ENCODE data around the gene STK31. TPM values are rescaled to one million over a fixed set of nuclear protein-coding genes. Genes with fewer than 3 reads are reported as not detected.
"Not testable (repeated sequence)": the region's sequence is repeated elsewhere in the genome, so short reads cannot be mapped to it uniquely, and the experiment has no call there.

The STK31 gene
- total RNA-seq, 1 experiment from 2014 or later = 0.03 TPM

DNA sequence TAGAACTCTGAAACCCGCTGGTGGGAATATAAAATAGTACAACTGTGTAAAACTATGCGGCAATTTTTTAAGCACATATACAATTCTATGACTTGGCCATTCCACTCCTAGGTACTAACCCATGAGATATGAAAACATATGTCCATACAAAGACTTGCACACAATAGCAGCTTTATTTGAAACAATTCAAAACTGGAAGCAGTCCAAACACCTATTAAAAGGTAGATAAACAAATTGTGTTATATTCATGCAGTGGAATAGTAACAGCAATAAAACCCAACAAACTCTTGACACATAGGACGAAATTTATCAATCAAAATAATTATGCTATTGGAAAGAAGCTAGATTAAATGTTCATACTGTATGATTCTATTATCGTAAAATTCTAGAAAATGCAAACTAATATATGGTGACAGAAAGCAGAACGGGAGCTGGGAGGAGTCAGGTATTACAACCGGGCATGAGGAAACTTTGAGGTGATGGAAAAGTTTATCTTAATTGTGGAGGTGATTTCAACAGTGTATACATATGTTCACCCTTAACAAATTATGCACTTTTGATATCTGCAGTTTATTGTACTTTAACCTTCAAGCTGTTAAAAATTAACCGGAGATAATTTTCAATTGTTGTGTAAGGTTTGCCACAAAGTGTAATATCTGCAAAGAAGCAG is 803 bp upstream of the STK31 start:
- peaks cover 13% of the 10 kb centered on the region for H3K9me3 ChIP-seq
- H3K27me3 ChIP-seq = no peaks in the 10 kb centered on the region
- DNase-seq = no peak
- H3K36me3 ChIP-seq = no peaks in the 10 kb centered on the region
- H3K4me3 ChIP-seq = no peak overlapping the region

DNA sequence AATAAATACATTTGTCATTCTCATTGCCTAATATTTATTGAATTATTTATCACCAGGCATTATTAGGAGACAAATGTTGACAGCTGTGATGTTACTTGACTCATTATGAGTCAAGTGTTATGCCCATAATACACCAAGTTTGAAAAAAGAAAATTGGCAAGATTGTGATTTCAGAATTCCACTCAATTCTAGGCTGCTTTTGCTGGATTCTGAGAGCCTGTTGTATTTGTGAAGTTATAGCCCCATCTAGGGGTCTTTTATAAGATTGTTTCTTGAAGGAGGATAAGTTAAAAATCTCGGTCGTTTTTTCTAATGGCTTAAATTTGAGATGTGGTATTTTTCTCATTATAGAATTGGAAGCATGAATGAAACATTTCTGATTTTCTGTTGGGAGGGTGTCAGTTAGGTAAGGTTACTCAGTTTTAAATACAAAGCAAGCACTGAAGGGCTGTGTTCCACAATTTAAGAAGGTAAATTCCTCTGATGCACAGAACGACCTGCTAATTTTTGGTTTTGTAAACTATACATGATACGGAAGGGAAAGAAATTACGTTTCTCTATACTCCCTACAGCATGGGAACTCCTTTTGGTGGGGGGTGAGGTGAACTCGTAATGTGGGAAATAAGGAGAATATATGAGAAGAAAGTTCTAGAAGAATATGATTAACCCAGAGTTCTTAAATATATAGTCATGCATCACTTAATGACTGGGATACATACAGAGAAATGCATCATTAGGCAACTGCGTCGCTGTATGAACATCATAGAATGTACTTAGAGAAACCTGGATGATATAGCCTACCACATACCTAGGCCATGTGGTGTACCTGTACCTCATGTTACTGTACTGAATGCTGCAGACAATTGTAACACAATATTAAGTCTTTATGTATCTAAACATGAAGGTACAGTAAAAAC is 2.6 kb downstream of the STK31 start:
- no peak overlapping the region for H3K4me3 ChIP-seq
- no peaks in the 10 kb centered on the region for H3K36me3 ChIP-seq
- no peak for DNase-seq
- H3K9me3 ChIP-seq = no peaks in the 10 kb centered on the region; the same call in 1 of the 2 replicates
- H3K27me3 ChIP-seq = no peaks in the 10 kb centered on the region

DNA sequence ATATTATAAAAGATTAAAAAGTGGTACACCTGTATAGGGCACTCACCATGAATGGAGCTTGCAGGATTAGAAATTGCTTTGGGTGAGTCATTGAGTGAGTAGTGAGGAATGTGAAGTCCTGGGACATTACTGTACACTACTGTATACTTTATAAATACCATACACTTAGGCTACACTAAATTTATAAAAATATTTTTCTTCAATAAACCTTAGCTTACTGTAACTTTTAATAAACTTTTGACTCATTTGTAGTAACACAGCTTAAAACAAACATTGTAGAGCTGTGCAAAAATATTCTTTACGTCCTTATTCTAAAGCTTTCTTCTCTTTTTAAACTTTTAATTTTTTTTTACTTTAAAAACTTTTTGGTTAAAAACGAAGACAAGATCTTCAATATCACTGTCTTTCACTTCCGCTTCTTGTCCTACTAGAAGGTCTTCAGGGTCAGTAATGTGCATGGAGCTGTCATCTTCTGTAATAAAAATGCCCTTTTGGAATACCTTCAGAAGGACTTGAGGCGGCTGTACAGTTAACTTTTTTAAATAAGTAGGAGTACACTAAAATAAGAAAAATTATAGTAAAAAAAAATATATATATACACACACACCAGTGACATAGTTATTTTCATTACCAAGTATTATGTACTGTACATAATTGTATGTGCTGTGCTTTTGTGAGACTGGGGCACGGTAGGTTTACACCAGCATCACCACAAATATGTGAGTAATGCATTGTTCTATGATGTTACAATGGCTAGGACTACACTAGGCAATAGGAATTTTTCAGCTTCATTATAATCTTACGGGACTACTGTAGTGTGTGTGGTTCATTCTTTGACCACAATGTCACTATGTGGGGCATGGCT is 3.5 kb downstream of the STK31 start:
- H3K36me3 ChIP-seq = no peaks in the 10 kb centered on the region
- H3K4me3 ChIP-seq = no peak overlapping the region
- H3K9me3 ChIP-seq = no peaks in the 10 kb centered on the region; the same call in 1 of the 2 replicates
- peak; percentile 65 for DNase-seq
- H3K27me3 ChIP-seq = no peaks in the 10 kb centered on the region

DNA sequence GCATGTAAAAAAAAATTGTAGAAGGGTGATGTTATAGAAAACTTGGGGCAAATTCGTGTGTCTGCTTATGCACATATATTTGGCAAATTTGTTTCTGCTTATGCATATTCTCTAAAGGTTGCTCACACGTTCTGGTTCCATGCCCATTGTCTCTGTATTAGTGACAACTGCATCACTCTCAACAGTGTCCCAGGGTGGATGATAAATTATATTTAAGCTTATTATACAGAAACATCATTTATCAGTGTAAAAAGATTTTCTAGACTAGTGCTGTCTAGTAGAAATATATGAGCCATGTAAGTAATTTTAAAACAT is 4.1 kb downstream of the STK31 start:
- Histone ChIP-seq H3K4me3 (no peak overlapping the region), H3K9me3 (no peaks in the 10 kb centered on the region; the same call in 1 of the 2 replicates), H3K36me3 (no peaks in the 10 kb centered on the region), H3K27me3 (no peaks in the 10 kb centered on the region)
- DNase-seq = no peak

DNA sequence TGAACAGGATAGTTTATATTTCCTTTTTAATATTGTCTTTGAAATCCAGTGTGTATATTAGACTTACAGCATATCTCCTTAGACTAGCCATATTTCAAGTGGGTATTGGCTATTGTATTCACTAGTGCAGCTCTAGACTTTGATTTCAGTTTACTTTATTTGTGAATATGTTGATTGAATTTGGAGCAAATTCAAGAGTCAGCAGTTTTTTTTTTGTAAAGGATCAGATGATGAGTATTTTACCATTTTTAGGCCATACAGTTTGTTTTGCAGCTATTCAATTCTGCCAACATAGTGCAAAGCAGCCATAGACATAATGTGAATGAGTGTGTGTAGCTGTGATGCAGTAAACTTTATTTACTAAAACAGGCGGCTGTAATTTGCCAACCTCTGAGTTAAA is 4.6 kb downstream of the STK31 start:
- no peak for DNase-seq
- Histone ChIP-seq H3K27me3 (no peaks in the 10 kb centered on the region), H3K4me3 (no peak overlapping the region), H3K9me3 (no peaks in the 10 kb centered on the region; the same call in 1 of the 2 replicates), H3K36me3 (no peaks in the 10 kb centered on the region)

DNA sequence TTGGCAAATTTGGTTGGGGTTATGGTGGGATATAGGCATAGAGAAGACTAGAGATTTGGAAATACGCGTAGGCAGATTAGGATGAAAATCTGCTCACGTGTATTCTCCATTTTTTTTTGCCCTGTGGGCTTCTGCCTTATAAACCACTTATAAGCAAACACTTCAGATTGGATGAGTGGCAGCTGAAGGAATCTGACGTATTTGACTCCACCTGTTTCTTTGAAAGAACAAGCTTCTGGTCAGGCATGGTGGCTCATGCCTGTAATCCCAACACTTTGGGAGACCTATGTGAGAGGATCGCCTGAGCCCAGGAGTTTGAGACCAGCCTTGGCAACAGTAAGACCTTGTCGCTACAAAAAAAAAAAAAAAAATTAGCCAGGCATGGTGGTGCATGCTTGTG is 5.1 kb downstream of the STK31 start:
- DNase-seq = no peak
- H3K36me3 ChIP-seq = no peaks in the 10 kb centered on the region
- H3K9me3 ChIP-seq = no peaks in the 10 kb centered on the region; the same call in 1 of the 2 replicates
- no peak overlapping the region for H3K4me3 ChIP-seq
- H3K27me3 ChIP-seq = no peaks in the 10 kb centered on the region

DNA sequence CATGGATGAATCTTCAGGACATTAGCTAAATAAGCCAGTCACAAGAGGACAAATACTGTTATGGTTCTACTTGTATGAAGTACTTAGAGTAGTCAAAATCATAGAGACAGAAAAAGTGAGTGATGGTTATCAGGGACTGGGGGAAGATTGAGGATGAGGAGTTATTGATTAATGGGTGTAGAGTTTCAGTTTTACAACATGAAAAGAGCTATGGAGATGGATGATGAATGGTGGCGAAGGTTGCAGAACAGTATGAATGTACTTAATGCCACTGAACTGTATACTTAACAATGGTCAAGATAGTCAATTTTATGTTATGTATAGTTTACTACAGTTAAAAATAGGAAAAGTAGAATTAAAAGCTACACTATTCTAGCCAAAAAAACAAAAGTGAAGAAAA is 7.8 kb downstream of the STK31 start:
- Histone ChIP-seq H3K27me3 (no peaks in the 10 kb centered on the region), H3K9me3 (no peaks in the 10 kb centered on the region; the same call in 1 of the 2 replicates), H3K4me3 (no peak overlapping the region), H3K36me3 (no peaks in the 10 kb centered on the region)
- no peak for DNase-seq

DNA sequence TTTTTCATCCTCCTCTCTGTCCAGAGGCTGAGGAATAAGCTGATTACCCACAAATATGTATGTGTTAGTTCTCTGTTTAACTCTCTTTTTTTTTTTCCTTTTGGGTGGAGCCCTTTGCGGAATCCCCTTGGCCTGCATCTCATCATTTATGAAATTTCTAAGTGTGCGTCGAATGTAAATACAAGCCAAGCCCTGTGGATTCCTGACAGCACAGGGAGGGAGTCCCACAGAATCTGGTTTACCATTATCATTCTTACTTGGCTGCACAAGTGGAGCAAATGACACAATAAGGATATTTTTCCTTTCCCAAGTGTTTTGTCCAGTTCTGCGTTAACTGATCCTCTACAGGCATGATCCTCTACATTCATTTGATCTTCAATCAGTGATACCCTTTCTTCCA is 11.4 kb downstream of the STK31 start:
- Histone ChIP-seq H3K27me3 (no peaks in the 10 kb centered on the region), H3K9me3 (no peaks in the 10 kb centered on the region; the same call in 1 of the 2 replicates), H3K4me3 (no peak overlapping the region), H3K36me3 (no peaks in the 10 kb centered on the region)
- DNase-seq = no peak

DNA sequence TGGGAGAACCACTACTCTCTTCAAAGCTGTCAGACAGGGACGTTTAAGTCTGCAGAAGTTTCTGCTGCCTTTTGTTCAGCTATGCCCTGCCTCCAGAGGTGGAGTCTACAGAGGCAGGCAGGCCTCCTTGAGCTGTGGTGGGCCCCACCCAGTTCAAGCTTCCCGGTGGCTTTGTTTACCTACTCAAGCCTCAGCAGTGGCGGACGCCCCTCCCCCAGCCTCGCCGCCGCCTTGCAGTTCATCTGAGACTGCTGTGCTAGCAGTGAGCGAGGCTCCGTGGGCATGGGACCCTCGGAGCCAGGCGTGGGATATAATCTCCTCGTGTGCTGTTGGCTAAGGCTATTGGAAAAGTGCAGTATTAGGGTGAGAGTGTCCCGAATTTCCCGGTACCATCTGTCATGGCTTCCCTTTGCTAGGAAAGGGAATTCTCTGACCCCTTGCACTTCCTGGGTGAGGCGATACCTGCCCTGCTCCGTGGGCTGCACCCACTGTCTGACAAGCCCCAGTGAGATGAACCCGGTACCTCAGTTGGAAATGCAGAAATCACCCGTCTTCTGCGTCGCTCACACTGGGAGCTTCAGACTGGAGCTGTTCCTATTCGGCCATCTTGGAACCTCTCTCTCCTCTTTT is 12.7 kb downstream of the STK31 start:
- not testable (repeated sequence) for H3K9me3 ChIP-seq, H3K4me3 ChIP-seq

DNA sequence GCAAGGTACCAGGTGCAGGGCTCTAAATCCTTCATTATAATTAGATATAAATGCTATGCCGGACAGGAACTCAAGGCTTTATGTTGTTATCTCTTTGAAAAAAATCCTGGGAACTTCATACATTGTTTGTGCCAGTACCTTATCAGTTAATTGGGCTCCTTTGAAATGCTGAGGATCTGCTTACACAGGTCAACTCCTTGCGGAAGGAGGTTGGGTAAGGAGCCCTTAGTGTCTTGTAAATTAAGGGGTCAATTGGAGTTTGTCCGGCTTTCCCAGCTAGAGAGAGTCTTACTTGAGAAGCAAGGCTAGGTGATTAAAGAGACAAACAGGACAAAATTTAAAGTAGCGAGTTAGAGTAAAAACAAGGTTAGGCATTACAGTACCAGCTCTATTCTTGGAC is 14.1 kb downstream of the STK31 start:
- H3K36me3 ChIP-seq, DNase-seq, H3K27me3 ChIP-seq, H3K9me3 ChIP-seq, H3K4me3 ChIP-seq: not testable (repeated sequence)

More for the DNA sequence above, 12.7 kb downstream of the STK31 start:
- DNase-seq, H3K27me3 ChIP-seq, H3K36me3 ChIP-seq: not testable (repeated sequence)

DNA sequence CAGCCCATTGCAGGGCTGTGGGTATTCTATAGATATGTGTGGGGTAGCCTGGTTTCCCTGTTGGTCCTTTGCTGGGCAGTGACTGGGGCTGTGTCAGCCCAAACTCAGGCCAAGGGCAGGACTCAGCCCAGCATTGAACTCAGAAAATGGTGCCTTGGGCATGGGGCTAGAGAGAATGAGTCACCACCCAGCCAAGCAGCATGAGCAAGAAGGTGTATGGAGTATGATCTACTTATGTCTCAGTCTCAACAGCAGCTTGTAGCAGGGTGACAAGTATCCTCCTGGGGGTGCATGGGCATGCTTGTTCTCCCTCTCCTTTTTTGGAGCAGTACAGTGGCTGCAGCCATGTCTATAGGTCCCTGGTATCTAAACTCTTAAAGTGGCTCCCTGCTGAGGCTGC is 32.0 kb downstream of the STK31 start:
- H3K4me3 ChIP-seq = no peak overlapping the region
- H3K9me3 ChIP-seq = peaks cover 7% of the 10 kb centered on the region
- no peak for DNase-seq
- H3K27me3 ChIP-seq = no peaks in the 10 kb centered on the region
- no peaks in the 10 kb centered on the region for H3K36me3 ChIP-seq

DNA sequence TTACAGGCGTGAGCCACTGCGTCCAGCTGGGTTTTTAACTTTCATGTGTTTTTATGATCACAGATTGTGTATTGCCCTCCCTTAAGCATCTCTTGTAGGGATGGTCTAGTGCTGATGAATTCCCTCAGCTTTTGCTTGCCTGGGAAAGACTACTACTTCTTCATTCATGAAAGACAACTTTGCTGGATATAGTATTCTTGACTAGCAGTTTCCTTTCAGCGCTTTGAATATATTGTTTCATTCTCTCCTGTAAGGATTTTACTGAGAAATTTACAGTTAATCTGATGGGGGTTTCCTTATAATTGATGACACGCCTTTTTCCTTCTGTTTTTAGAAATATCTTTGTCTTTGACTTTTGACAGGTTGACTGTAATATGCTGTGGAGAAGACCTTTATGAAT is 33.2 kb downstream of the STK31 start:
- Histone ChIP-seq H3K4me3 (no peak overlapping the region), H3K36me3 (no peaks in the 10 kb centered on the region), H3K9me3 (peaks cover 7% of the 10 kb centered on the region), H3K27me3 (no peaks in the 10 kb centered on the region)
- no peak for DNase-seq

DNA sequence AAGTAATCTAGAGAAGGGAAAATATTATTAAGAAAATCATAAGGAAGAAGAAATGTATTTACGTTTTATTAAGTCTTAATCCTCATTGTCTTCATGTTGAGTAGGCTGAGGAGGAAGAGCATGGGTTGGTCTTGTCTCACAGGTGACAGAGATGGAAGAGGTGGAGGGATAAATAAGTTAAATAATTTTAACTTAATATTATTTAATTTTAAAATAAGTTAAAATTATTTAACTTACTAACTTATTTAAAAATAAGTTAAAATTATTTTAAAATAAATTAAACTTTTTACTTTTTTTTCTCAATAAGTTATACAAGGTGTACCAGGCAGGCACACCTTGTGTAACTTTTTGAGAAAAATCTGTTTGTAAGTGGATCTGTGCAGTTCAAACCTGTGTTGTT is 36.6 kb downstream of the STK31 start:
- no peak for DNase-seq

DNA sequence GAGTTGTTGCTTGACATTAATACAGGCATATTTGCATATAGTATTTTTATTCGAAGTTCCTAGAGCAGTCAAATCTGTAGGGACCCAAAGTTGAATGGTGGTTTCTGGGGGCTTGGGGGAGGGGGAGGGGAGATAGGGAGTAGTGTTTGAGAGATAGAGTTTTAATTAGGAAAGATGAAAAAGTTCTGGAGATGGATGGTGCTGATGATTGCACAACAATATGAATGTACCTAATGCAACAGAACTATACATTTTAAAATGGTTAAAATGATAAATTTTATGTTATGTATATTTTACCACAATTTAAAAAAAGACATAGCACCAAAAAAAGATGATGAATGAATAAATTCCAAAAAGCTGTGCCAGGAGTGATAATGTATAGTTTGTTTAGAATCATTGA is 41.8 kb downstream of the STK31 start:
- no peak for DNase-seq
- H3K4me3 ChIP-seq = no peak overlapping the region
- no peaks in the 10 kb centered on the region for H3K9me3 ChIP-seq
- H3K36me3 ChIP-seq = no peaks in the 10 kb centered on the region
- H3K27me3 ChIP-seq = no peaks in the 10 kb centered on the region

More for the DNA sequence above, 36.6 kb downstream of the STK31 start:
- Histone ChIP-seq H3K9me3 (peaks cover 7% of the 10 kb centered on the region), H3K36me3 (no peaks in the 10 kb centered on the region), H3K27me3 (no peaks in the 10 kb centered on the region), H3K4me3 (no peak overlapping the region)

DNA sequence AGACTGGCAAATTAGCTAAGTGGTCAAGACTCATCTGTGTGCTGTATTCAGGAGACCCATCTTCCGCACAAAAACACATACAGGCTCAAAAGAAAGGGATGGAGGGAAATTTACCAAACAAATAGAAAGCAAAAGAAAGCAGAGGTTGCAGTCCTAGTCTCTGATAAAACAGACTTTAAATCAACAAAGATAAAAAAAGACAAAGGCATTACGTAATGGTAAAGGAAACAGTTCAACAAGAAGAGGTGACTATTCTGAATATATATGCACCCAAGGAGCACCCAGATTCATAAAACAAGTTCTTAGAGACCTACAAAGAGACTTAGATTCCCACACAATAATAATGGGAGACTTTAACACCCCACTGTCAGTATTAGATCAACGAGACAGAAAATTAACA is 48.8 kb downstream of the STK31 start:
- H3K9me3 ChIP-seq, H3K4me3 ChIP-seq, H3K27me3 ChIP-seq, DNase-seq, H3K36me3 ChIP-seq: not testable (repeated sequence)

DNA sequence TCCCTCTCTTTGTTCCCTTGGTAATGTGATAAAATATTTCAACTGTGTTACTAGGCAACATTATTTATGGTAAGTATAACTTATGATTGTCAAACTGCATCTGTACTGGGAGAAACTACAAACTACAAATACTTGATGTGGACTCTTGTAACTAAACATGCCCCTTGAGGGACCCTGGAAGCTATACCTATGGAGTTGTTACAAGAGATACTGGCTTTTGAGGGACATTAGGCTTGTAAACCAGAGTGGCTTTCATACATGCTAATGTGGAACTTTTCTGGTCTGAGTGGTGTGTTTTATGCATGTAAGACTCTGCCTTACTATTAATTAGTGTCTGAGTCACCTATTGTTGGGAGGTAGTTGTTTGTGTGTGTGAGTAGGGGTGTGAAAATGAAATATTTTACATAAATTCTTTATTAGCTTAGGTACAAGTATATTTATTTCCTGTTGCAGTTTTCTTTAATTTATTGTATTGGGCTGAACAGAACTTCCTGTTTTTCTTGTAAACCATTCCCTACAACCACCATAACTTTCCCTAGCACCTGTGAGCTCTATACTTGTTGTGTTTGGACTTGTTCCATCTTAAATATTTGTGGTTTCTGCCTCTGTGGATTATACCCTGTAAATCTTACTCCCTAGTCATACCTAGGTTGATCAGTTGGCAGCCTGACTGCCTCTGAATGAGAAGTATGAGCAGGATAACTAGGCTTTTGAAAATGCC is 49.8 kb downstream of the STK31 start:
- no peaks in the 10 kb centered on the region for H3K9me3 ChIP-seq
- no peaks in the 10 kb centered on the region for H3K27me3 ChIP-seq
- no peaks in the 10 kb centered on the region for H3K36me3 ChIP-seq
- peak; percentile 74 for DNase-seq
- H3K4me3 ChIP-seq = no peak overlapping the region
